ENCODE data around the gene UCP2. TPM values are rescaled to one million over a fixed set of nuclear protein-coding genes. Genes with fewer than 3 reads are reported as not detected.
"Not testable (repeated sequence)": the region's sequence is repeated elsewhere in the genome, so short reads cannot be mapped to it uniquely, and the experiment has no call there.

The UCP2 gene
- total RNA-seq, 2 experiments from 2014 or later = 199 to 288 TPM

DNA sequence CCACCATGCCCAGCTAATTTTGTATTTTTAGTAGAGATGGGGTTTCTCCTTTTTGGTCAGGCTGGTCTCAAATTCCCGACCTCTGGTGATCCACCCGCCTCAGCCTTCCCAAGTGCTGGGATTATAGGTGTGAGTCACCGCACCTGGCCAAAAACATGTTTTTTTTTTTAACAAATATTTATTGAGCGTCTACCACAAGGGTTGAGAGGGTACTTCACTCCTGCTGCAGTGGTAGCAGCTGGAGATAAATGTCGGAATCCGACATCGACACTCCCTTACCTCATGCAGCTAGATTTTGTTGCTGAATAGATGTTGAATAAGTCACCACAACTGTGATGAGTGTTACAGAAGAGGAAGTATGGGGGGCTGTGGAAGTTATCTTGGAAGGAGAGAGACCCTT lies 30.8 kb downstream of the UCP2 start:
- no peak overlapping the region for H3K27ac Mint-ChIP-seq
- H3K36me3 Mint-ChIP-seq = no peaks in the 10 kb centered on the region
- no peak for DNase-seq
- H3K4me1 Mint-ChIP-seq = no peaks in the 10 kb centered on the region
- ATAC-seq = no peak
- H3K4me3 Mint-ChIP-seq = no peak overlapping the region
- CTCF ChIA-PET = no interaction called here
- H3K9me3 Mint-ChIP-seq (ENCODE audit: low read depth) = no peaks in the 10 kb centered on the region
- H3K27me3 Mint-ChIP-seq = peaks cover 4% of the 10 kb centered on the region

DNA sequence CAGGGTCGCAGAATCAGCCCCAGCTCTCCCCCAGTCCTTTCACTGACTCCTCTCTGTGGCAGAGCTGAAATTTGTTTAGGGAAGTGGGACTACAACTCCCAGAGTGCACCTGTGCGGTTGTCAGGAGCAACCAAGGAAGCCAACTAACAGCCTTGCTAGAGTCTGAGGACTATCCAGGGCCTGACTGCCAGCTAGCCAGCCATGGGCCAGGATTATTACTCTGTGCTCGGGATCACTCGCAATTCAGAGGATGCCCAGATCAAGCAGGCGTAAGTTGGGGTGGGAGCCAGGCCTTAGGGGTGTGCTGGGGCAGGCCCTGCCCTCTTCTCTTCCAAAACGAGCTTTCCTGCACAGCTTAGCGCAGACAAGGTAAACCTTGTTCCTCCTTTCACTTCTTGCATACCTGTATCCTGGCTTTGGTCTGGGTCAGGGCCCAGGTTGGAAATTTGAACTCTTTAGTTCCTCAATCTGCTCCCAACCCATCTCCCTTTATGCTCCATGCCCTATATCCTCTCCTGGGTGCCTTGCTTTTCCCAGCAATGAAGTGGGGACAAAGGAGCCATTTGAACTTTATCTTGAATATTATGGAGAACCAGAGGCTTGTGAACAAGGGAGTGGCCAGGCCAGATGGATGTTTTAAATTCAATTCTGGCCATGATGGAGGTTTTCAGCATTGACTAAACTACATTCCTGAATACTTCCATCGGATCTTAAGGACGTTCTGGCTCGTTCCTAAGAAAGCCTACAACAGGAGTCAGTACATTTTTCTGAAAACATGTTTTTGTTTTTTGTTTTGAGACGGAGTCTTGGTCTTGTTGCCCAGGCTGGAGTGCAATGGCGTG lies 31.6 kb downstream of the UCP2 start, which contains the start of gene DNAJB13:
TSS of gene DNAJB13 (plus strand) at position 158 of the 842 bp plus-strand sequence. CDS start at position 202, 44 bp downstream.
- Mint-ChIP-seq H3K27ac (no peak within 1 kb of the TSS), H3K36me3 (no peaks in the 10 kb centered on the region), H3K4me1 (no peaks in the 10 kb centered on the region), H3K4me3 (no peak within 1 kb of the TSS), H3K27me3 (peaks cover 2% of the 10 kb centered on the region), H3K9me3 (ENCODE audit: low read depth) (no peaks in the 10 kb centered on the region)
- CTCF ChIA-PET = interaction anchor here (0.5 kb wide), 1 partner anchor 108 kb away, joined by 3 read pairs; no protein-coding TSS in a partner anchor
- no peak for DNase-seq
- peak; percentile 65 for ATAC-seq

DNA sequence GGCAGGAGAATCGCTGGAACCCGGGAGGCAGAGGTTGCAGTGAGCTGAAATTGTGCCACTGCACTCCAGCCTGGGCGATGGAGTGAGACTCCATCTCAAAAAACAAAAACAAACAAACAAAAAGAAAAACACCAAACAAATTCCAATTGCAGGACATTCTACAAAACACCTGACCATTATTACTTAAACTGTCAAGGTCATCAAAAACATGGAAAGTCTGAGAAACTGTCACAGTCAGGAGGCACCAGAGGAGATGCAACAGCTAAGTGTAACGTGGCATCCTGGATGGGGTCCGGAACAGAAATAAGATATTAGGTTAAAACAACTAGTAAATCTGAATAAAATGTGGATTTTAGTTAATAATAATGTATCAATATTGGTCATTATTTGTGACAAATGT lies 32.7 kb downstream of the UCP2 start:
- no peaks in the 10 kb centered on the region for H3K36me3 Mint-ChIP-seq
- ATAC-seq (no peak), DNase-seq (no peak)
- peaks cover 1% of the 10 kb centered on the region for H3K27me3 Mint-ChIP-seq
- H3K4me1 Mint-ChIP-seq = no peaks in the 10 kb centered on the region
- CTCF ChIA-PET = no interaction called here
- no peak overlapping the region for H3K27ac Mint-ChIP-seq
- H3K9me3 Mint-ChIP-seq (ENCODE audit: low read depth) = no peaks in the 10 kb centered on the region
- H3K4me3 Mint-ChIP-seq = no peak overlapping the region

DNA sequence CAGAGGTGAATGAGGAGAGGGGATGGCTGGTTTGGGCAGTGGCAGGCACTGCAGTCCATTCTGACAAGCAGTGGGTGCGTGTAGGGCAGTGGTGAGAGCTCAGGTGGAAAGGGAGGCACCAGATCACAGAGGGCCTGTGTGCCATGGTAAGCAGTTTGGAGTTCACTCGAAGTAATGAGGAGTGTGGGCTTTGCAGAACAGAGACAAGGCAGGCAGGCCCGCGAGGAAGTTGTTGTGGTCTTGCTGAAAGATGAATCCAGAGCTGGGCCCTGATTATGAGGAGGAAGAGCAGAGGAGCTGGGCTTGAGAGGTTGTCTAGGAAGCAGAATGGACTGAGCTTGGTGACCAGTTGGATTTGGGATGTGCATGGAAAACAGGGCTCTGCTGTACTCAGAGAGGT lies 33.4 kb downstream of the UCP2 start:
- DNase-seq = no peak
- H3K9me3 Mint-ChIP-seq (ENCODE audit: low read depth) = no peaks in the 10 kb centered on the region
- no peak overlapping the region for H3K27ac Mint-ChIP-seq
- no peaks in the 10 kb centered on the region for H3K27me3 Mint-ChIP-seq
- ATAC-seq = no peak
- CTCF ChIA-PET = no interaction called here
- no peak overlapping the region for H3K4me3 Mint-ChIP-seq
- H3K36me3 Mint-ChIP-seq = no peaks in the 10 kb centered on the region
- no peaks in the 10 kb centered on the region for H3K4me1 Mint-ChIP-seq

DNA sequence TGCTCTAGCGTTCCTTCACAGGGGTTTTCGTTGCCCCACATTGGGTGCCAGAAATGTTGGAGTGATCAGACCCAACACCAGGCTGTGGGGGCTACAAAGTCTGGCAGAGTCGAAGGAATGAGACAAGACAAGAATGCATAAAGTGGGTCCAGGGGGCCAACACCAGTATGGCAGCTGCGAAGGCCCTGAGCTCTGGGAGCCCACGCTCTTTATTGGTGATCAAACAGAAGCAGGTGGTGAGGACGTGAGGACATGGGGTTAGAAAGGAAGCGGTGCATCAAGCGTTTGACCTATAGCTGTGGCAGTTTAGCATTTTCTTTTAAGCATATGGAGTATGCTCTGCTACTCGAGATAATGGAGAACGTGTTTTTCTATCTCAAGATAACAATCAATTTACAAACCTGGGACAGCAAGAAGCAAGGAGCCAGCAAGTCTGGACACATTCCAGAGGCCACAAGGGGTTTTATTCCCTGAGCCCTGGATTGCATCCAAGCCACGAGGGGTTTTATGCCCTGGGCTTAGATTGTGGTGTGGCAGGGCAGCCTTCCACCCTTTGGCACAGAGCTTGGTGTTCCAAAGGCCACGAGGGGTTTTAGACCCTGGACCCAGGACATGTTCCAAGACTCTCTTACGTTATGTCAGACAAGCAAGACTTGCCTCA lies 35.7 kb downstream of the UCP2 start:
- CTCF ChIA-PET = no interaction called here
- Mint-ChIP-seq H3K4me3 (no peak overlapping the region), H3K27me3 (no peaks in the 10 kb centered on the region), H3K9me3 (ENCODE audit: low read depth) (no peaks in the 10 kb centered on the region), H3K27ac (no peak overlapping the region), H3K36me3 (no peaks in the 10 kb centered on the region), H3K4me1 (no peaks in the 10 kb centered on the region)
- DNase-seq (no peak), ATAC-seq (no peak)

DNA sequence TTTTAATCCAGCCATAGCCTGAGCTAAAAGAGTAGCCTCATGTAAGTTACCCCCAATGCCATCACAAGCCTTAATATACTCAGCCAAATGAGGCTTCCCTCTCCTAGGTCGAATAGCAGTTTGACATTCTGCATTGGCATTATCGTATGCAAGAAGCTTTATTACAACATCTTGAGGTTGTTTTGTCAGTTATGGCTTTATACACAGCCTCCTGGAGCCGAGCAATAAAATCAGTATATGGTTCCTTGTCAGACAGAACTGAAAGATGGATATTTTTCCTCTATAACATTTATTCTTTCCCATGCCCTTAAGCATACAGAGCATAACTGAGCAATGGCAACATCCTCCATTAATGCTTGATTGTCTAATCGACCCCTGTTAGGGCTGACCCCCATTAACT lies 37.2 kb downstream of the UCP2 start:
- Mint-ChIP-seq H3K27ac (no peak overlapping the region), H3K4me1 (no peaks in the 10 kb centered on the region), H3K27me3 (no peaks in the 10 kb centered on the region), H3K4me3 (no peak overlapping the region), H3K36me3 (peaks cover 5% of the 10 kb centered on the region), H3K9me3 (ENCODE audit: low read depth) (no peaks in the 10 kb centered on the region)
- CTCF ChIA-PET = no interaction called here
- ATAC-seq (no peak), DNase-seq (no peak)

DNA sequence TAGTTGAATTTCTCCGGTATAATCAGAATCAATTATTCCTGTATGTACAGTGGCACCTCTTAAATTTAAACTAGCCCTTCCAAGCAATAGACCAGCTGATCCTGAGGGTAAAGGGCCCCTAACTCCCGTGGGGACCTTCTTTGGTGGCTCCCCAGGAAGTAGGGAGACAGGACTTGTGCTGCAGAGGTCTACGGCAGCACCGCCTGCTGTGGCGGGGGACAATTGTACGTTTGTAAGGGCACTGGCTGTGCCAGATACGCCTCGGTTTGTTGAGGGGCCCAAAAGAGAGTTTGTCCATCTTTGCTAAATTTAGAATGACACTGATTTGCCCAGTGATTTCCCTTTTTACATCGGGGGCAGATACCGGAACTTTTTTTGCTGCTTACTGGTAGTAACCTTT lies 37.7 kb downstream of the UCP2 start:
- Mint-ChIP-seq H3K4me3 (no peak overlapping the region), H3K27ac (no peak overlapping the region), H3K27me3 (no peaks in the 10 kb centered on the region), H3K36me3 (peaks cover 5% of the 10 kb centered on the region), H3K4me1 (no peaks in the 10 kb centered on the region), H3K9me3 (ENCODE audit: low read depth) (no peaks in the 10 kb centered on the region)
- CTCF ChIA-PET = no interaction called here
- ATAC-seq = no peak
- no peak for DNase-seq

DNA sequence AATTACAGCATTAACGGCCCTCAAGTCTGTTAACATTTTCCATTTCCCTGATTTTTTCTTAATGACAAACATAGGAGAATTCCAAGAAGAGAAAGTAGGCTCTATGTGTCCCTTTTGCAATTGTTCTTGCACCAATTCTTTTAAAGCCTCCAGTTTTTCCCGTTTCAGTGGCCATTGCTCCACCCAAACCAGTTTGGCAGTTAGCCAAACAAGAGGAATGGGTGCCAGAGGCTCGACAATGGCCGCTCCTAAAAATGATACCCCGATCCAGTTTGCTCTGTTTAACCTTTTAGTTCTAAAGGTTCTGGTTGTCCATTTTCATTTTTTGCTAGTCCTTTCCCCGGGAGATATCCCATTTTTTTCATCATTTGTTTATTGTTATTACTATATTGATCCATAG lies 38.6 kb downstream of the UCP2 start:
- DNase-seq (no peak), ATAC-seq (no peak)
- Mint-ChIP-seq H3K4me1 (no peaks in the 10 kb centered on the region), H3K27me3 (no peaks in the 10 kb centered on the region), H3K9me3 (ENCODE audit: low read depth) (no peaks in the 10 kb centered on the region), H3K36me3 (peaks cover 5% of the 10 kb centered on the region), H3K4me3 (no peak overlapping the region), H3K27ac (no peak overlapping the region)
- CTCF ChIA-PET = no interaction called here

DNA sequence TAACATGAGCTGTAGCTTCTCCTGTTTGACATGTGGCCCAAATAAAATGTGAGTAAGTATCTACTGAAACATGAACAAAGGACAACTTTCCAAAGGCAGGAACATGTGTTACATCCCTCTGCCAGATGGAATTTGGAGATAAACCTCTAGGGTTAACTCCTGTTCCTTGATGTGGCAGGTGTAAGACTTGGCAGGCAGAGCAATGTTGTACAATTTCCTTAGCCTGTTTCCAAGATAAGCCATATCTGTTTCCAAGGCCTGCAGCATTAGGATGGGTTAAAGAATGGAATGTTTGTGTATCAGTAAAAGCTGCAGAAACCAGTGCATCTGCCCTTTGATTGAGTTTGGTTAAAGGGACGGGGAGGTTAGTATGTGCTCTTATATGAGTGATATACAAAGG lies 40.6 kb downstream of the UCP2 start:
- ATAC-seq = no peak
- no peak overlapping the region for H3K27ac Mint-ChIP-seq
- H3K4me1 Mint-ChIP-seq = no peaks in the 10 kb centered on the region
- H3K9me3 Mint-ChIP-seq (ENCODE audit: low read depth) = no peaks in the 10 kb centered on the region
- no peaks in the 10 kb centered on the region for H3K27me3 Mint-ChIP-seq
- peaks cover 10% of the 10 kb centered on the region for H3K36me3 Mint-ChIP-seq
- H3K4me3 Mint-ChIP-seq = no peak overlapping the region
- CTCF ChIA-PET = no interaction called here
- no peak for DNase-seq

DNA sequence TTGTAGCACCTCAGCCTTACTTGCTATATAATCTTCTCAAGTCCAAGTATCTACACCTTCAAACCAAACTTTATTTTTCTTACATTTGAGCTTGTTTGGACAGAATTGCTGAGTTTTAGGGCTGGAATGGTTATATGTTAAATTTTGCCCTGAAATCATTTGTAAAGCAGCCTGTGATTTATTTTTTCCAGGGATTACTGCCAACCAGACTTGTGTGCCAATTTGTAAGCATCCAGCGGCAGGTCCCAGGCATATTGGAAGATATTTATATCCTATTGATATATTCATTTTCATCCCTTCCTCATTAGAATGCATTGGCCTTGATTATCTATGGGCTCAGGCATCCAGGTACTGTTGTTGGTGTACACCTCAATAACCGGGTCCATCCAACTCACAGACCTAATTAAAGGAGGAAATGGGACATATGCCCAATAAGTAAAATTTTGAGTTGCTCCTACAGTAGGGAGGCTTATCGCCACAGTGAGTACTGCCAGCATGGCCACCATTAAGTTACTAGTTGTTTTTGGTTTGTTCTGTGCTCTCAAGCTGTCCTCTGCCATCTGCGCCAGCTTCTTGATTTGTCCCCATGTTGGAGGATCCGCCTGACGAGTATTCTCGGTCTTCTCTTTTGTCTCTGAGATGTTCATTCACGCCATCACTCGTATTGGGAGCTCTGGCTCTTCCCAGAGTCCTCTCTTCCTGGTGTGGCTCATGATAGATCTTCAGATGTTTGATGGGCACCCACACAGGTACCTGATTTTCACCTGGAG lies 41.7 kb downstream of the UCP2 start:
- no peaks in the 10 kb centered on the region for H3K27me3 Mint-ChIP-seq
- ATAC-seq (no peak), DNase-seq (no peak)
- H3K9me3 Mint-ChIP-seq (ENCODE audit: low read depth) = no peaks in the 10 kb centered on the region
- CTCF ChIA-PET = no interaction called here
- H3K4me3 Mint-ChIP-seq = no peak overlapping the region
- peaks cover 11% of the 10 kb centered on the region for H3K36me3 Mint-ChIP-seq
- H3K27ac Mint-ChIP-seq = no peak overlapping the region
- no peaks in the 10 kb centered on the region for H3K4me1 Mint-ChIP-seq

DNA sequence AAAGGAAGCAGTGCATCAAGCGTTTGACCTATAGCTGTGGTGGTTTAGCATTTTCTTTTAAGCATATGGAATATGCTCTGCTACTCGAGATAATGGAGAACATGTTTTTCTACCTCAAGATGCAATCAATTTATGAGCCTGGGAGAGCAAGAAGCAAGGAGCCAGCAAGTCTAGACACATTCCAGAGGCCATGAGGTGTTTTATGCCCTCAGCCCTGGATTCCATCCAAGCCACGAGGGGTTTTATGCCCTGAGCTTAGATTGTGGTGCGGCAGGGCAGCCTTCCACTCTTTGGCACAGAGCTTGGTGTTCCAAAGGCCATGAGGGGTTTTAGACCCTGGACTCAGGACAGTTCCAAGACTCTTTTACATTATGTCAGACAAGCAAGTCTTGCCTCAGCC lies 43.5 kb downstream of the UCP2 start:
- H3K4me1 Mint-ChIP-seq = no peaks in the 10 kb centered on the region
- CTCF ChIA-PET = no interaction called here

DNA sequence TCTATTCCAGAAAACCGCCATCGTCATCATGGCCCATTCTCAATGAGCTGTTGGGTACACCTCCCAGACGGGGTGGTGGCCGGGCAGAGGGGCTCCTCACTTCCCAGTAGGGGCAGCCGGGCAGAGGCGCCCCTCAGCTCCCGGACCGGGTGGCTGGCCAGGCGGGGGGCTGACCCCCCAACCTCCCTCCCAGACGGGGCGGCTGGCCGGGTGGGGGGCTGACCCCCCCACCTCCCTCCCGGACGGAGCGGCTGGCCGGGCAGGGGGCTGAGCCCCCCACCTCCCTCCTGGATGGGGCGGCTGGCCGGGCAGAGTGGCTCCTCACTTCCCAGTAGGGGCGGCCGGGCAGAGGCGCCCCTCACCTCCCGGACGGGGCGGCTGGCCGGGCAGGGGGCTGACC lies 46.6 kb downstream of the UCP2 start:
- H3K4me1 Mint-ChIP-seq; H3K9me3 Mint-ChIP-seq (ENCODE audit: low read depth); H3K27ac Mint-ChIP-seq; DNase-seq; H3K4me3 Mint-ChIP-seq; H3K27me3 Mint-ChIP-seq; CTCF ChIA-PET; ATAC-seq: not testable (repeated sequence)
- H3K36me3 Mint-ChIP-seq = peaks cover 14% of the 10 kb centered on the region

More for the DNA sequence above, 43.5 kb downstream of the UCP2 start:
- Mint-ChIP-seq H3K27me3 (no peaks in the 10 kb centered on the region), H3K36me3 (peaks cover 16% of the 10 kb centered on the region), H3K4me3 (no peak overlapping the region), H3K27ac (no peak overlapping the region), H3K9me3 (ENCODE audit: low read depth) (no peaks in the 10 kb centered on the region)
- ATAC-seq (no peak), DNase-seq (no peak)

DNA sequence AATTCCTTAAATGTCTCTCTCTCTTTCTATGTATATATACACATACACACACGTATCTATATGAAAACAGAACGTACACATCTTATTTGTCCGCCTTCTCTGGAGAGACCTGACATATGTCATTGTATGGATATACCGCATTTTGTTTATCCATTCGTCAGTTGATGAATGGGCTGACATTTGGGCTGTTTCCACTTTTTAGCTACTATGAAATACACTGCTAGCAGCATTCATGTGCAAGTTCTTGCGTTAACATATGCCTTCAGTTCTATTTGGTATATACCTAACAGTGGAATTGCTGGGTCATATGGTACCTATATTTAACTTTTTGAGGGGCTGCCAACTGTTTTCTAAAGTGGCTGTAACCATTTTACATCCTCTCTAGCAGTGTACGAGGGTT lies 49.9 kb downstream of the UCP2 start:
- no peak overlapping the region for H3K4me3 Mint-ChIP-seq
- DNase-seq (no peak), ATAC-seq (no peak)
- H3K36me3 Mint-ChIP-seq = peaks cover 17% of the 10 kb centered on the region
- no peaks in the 10 kb centered on the region for H3K4me1 Mint-ChIP-seq
- H3K27me3 Mint-ChIP-seq = no peaks in the 10 kb centered on the region
- H3K9me3 Mint-ChIP-seq (ENCODE audit: low read depth) = no peaks in the 10 kb centered on the region
- no peak overlapping the region for H3K27ac Mint-ChIP-seq
- CTCF ChIA-PET = interaction anchor here (1.1 to 1.9 kb wide), 2 partner anchors 31 to 272 kb away, joined by 3 to 5 read pairs; no protein-coding TSS in a partner anchor
